K562 treated with DMSO at 1 percent for 4 hours (cell line): Measurements from ENCODE around the gene CCL15. TPM values are rescaled to one million over a fixed set of nuclear protein-coding genes. Genes with fewer than 3 reads are reported as not detected.

Experiments used
- total RNA-seq: library from RNA; unstranded; fragments of 300-600 nt; gene quantifications from 2 replicates; pipeline ENCODE4 v1.2.3, GENCODE V29; 2022; ENCODE audit not compliant: insufficient read depth

CCL15 gene
- total RNA-seq: not detected in 2 replicates

GRCh38 chr17:36001110-36001771, at the start of gene CCL15:
Gene CCL15, minus strand, starts transcription at chr17:36001553. Its CDS starts 61 bp downstream, at chr17:36001492.

DNA sequence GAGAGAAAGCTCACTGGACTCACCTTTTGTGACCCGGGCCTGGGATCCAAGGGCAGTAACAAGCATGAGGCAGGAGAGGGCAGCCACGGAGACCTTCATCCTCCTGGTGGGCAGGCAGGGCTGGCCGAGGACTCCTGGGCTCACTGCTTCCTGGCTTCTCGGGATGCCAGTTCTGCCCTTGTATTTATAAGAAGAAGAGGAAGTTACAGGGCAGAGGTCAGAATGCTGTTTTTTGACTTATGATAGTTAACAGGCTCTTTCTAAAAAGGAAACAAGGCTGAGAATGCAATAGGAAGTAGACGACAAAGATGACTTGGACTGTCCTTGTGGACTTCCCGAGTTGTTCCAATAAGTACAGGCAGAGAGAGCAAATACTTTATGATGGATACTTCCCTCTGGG, 16.4 kb upstream of the CCL15 start, which contains the start of gene CCL23:
Gene CCL23, minus strand, starts transcription at position 174 of the 400 bp plus-strand sequence. Its CDS starts 75 bp downstream, at position 99.

GRCh38 chr17:35986643-35987042, 14.7 kb downstream of the CCL15 start, which contains the start of gene CCL14:
Gene CCL14, minus strand, starts transcription at chr17:35986729. Its CDS starts 80 bp downstream, at chr17:35986649.

DNA sequence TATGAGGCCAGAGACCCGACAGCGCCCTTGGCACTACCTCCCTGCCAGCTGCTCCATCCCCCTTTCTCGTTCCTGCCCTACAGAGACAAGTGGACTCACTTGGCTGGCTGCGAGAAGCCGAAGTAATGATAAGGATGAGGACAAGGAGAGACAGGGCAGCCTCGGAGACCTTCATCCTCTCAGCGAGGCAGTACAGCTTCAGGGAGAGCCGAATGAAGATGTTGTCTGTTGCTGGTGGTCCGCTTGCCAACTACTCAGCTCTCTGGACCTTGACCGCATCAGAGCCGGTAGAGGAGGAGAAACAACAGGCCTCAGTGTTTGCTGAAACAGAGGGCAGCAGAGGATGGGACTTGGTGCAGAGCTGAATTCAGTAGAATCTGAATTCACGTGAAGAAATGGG, 20.1 kb downstream of the CCL15 start, which contains the start of gene CCL16:
Gene CCL16, minus strand, starts transcription at position 252 of the 400 bp plus-strand sequence. Its CDS starts 77 bp downstream, at position 175.

Other genes with a start within 250 kb of the CCL15 start
- gene GAS2L2, start 248.3 kb downstream of the CCL15 start, total RNA-seq: not detected in 2 replicates
- not detected in 2 replicates for gene C17orf50, start 240.7 kb downstream of the CCL15 start, total RNA-seq
- not detected in 2 replicates for gene MMP28, start 205.9 kb downstream of the CCL15 start, total RNA-seq
- 163 and 198 TPM in 2 replicates for gene TAF15, start 192.1 kb downstream of the CCL15 start, total RNA-seq
- gene HEATR9, start 132.7 kb downstream of the CCL15 start, total RNA-seq: not detected in 2 replicates
- 0.86 TPM in 1 of 2 replicates, not detected in the other for gene CCL5, start 121.2 kb downstream of the CCL15 start, total RNA-seq
- 11.0 and 11.7 TPM in 2 replicates for gene RDM1, start 70.8 kb downstream of the CCL15 start, total RNA-seq
- gene LYZL6, start 57.8 kb downstream of the CCL15 start, total RNA-seq: not detected in 2 replicates
- not detected in 2 replicates for gene CCL16, start 20.1 kb downstream of the CCL15 start, total RNA-seq
- not detected in 2 replicates for gene CCL14, start 14.8 kb downstream of the CCL15 start, total RNA-seq
- not detected in 2 replicates for gene CCL23, start 16.4 kb upstream of the CCL15 start, total RNA-seq
- gene CCL18, start 62.7 kb upstream of the CCL15 start, total RNA-seq: not detected in 2 replicates
- not detected in 2 replicates for gene CCL3, start 88.6 kb upstream of the CCL15 start, total RNA-seq
- not detected in 2 replicates for gene CCL4, start 102.3 kb upstream of the CCL15 start, total RNA-seq
- gene TBC1D3B, start 175.1 kb upstream of the CCL15 start, total RNA-seq: not detected in 2 replicates
- gene CCL3L1, start 195.2 kb upstream of the CCL15 start, total RNA-seq: not detected in 2 replicates
- not detected in 2 replicates for gene CCL4L2, start 209.5 kb upstream of the CCL15 start, total RNA-seq